PC-3 (cell line): ENCODE data around the gene PGAP6. TPM values are rescaled to one million over a fixed set of nuclear protein-coding genes. Genes with fewer than 3 reads are reported as not detected.

Experiments used
- ATAC-seq: fragments of 200-7000 bp; cut with Tn5 transposase; 2 replicates; pipeline ENCODE4 v1.9.1; 2020; ENCODE audit warnings: mild to moderate bottlenecking, moderate library complexity
- BruUV-seq: library from RNA; stranded (reverse); fragments of 400-500 nt; replicated peaks from 2 replicates; lab custom pipeline; 2021; lab: Mats Ljungman, UMichigan
- CTCF ChIA-PET: fragments of 300-600 bp; sonication (Branson Sonifier 250); formaldehyde crosslinking; loops from one replicate; lab custom pipeline; 2022; ENCODE audit warnings: antibody characterized with exemption; lab: Charles Lee
- POLR2A ChIA-PET: fragments of 300-600 bp; sonication (Branson Sonifier 250); formaldehyde crosslinking; loops from one replicate; lab custom pipeline; 2022; ENCODE audit warnings: antibody characterized with exemption; ENCODE audit not compliant: unreplicated experiment; lab: Charles Lee
- DNase-seq: peaks from one replicate; pipeline ENCODE4 v3.0.0-alpha.2; 2015
- H2AFZ ChIP-seq: fragments of 300-600 bp; sonication (generic); 2 replicates; pipeline ENCODE4 v1.6.0; 2016; ENCODE audit warnings: antibody characterized with exemption, low read length
- H3F3A ChIP-seq: fragments of 300-600 bp; sonication (generic); one replicate; pipeline ENCODE4 v1.6.0; 2017; ENCODE audit warnings: antibody characterized with exemption, low read length, control low read depth, mild to moderate bottlenecking; ENCODE audit not compliant: unreplicated experiment
- H3K27ac ChIP-seq: fragments of 300-600 bp; sonication (generic); 2 replicates; pipeline ENCODE4 v1.5.1; 2016; ENCODE audit warnings: mild to moderate bottlenecking, low read length
- H3K27me3 ChIP-seq: fragments of 300-600 bp; sonication (generic); 2 replicates; pipeline ENCODE4 v1.6.1; 2016; ENCODE audit warnings: low read length, mixed read lengths
- H3K36me3 ChIP-seq: fragments of 300-600 bp; sonication (generic); 2 replicates; pipeline ENCODE4 v1.6.1; 2016; ENCODE audit warnings: low read depth, mixed run types, low read length, mixed read lengths
- H3K4me1 ChIP-seq: fragments of 300-600 bp; sonication (generic); 2 replicates; pipeline ENCODE4 v1.5.1; 2016; ENCODE audit warnings: low read length; ENCODE audit not compliant: insufficient read depth
- H3K4me2 ChIP-seq: fragments of 300-600 bp; sonication (generic); 2 replicates; pipeline ENCODE4 v1.6.0; 2016; ENCODE audit warnings: low read length
- H3K4me3 ChIP-seq: fragments of 300-600 bp; sonication (generic); 2 replicates; pipeline ENCODE4 v1.5.1; 2016; ENCODE audit warnings: mild to moderate bottlenecking, low read length, mixed read lengths
- H3K79me2 ChIP-seq: fragments of 300-600 bp; sonication (generic); 2 replicates; pipeline ENCODE4 v1.6.1; 2017; ENCODE audit warnings: low read length, mixed read lengths
- H3K9ac ChIP-seq: fragments of 300-600 bp; sonication (generic); 2 replicates; pipeline ENCODE4 v1.6.0; 2016; ENCODE audit warnings: mild to moderate bottlenecking, low read length
- H3K9me2 ChIP-seq: fragments of 300-600 bp; sonication (generic); replicated peaks from 2 replicates; pipeline ENCODE4 v1.6.1; 2016; ENCODE audit warnings: mixed run types, low read length, mixed read lengths
- H3K9me3 ChIP-seq: fragments of 300-600 bp; sonication (generic); 2 replicates; pipeline ENCODE4 v1.6.1; 2016; ENCODE audit warnings: low read length, mixed read lengths
- H4K20me1 ChIP-seq: fragments of 300-600 bp; sonication (generic); 2 replicates; pipeline ENCODE4 v1.6.1; 2016; ENCODE audit warnings: low read length, mixed read lengths
- EZH2 ChIP-seq: fragments of 300-600 bp; sonication (generic); IDR thresholded peaks from one replicate; pipeline ENCODE4 v1.6.1; 2017; ENCODE audit warnings: antibody characterized with exemption, mild to moderate bottlenecking, low read length; ENCODE audit not compliant: unreplicated experiment
- EZH2phosphoT487 ChIP-seq: fragments of 300-600 bp; sonication (generic); IDR thresholded peaks from 2 replicates; pipeline ENCODE4 v1.6.1; 2018; ENCODE audit warnings: mild to moderate bottlenecking, antibody characterized with exemption, low read length, borderline replicate concordance
- intact Hi-C: fragments of 100-400 bp; cut with micrococcal nuclease; formaldehyde crosslinking; loops from 2 replicates; pipeline ENCODE4 v1.9.0; 2023
- total RNA-seq: library from RNA; depleted of rRNA; stranded (reverse); fragments of >200 nt; gene quantifications from 2 replicates; pipeline ENCODE4 v1.2.3, GENCODE V29; 2014
- TF ChIP-seq, protein P1 (sequence below): fragments of 300-600 bp; sonication (generic); conservative IDR thresholded peaks from 2 replicates; pipeline ENCODE4 v1.5.1; 2017; ENCODE audit warnings: antibody characterized with exemption, low read depth, mild to moderate bottlenecking, low read length

Gene PGAP6
- total RNA-seq, 1 experiment from 2014 or later: 40.8 TPM

GRCh38 chr16:375927-376816, 5.6 kb downstream of the PGAP6 start:
- Histone ChIP-seq H3K79me2 (peaks cover 20% of the 10 kb centered on the region), H3K27ac (no peak overlapping the region), H3K9ac (no peak overlapping the region), H4K20me1 (no peaks in the 10 kb centered on the region), H3K4me1 (no peaks in the 10 kb centered on the region), H3K4me3 (no peak overlapping the region), H3K36me3 (no peaks in the 10 kb centered on the region), H2AFZ (no peak overlapping the region), H3K4me2 (no peak overlapping the region), H3K9me2 (no peaks in the 10 kb centered on the region), H3K9me3 (no peaks in the 10 kb centered on the region), H3K27me3 (no peaks in the 10 kb centered on the region), H3F3A (no peaks in the 10 kb centered on the region)
- DNase-seq (no peak), ATAC-seq (no peak)
- TF ChIP-seq, protein P1, sequence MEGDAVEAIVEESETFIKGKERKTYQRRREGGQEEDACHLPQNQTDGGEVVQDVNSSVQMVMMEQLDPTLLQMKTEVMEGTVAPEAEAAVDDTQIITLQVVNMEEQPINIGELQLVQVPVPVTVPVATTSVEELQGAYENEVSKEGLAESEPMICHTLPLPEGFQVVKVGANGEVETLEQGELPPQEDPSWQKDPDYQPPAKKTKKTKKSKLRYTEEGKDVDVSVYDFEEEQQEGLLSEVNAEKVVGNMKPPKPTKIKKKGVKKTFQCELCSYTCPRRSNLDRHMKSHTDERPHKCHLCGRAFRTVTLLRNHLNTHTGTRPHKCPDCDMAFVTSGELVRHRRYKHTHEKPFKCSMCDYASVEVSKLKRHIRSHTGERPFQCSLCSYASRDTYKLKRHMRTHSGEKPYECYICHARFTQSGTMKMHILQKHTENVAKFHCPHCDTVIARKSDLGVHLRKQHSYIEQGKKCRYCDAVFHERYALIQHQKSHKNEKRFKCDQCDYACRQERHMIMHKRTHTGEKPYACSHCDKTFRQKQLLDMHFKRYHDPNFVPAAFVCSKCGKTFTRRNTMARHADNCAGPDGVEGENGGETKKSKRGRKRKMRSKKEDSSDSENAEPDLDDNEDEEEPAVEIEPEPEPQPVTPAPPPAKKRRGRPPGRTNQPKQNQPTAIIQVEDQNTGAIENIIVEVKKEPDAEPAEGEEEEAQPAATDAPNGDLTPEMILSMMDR: no peak
- no peak for TF ChIP-seq EZH2
- TF ChIP-seq EZH2phosphoT487: no peak
- ChIA-PET CTCF (no interaction called here), POLR2A (no interaction called here)
- intact Hi-C loops: no loop called here
- BruUV-seq: no TSS peak

GRCh38 chr16:375212-375611, 6.6 kb downstream of the PGAP6 start:
- DNase-seq (no peak), ATAC-seq (no peak)
- no peaks in the 10 kb centered on the region for H3F3A ChIP-seq
- H3K4me2 ChIP-seq: no peak overlapping the region
- H3K79me2 ChIP-seq: peaks cover 11% of the 10 kb centered on the region
- POLR2A ChIA-PET: no interaction called here
- intact Hi-C loops: no loop called here
- BruUV-seq: no TSS peak
- no peaks in the 10 kb centered on the region; the same call in 1 of the 2 replicates for H3K4me1 ChIP-seq
- H3K9ac ChIP-seq: no peak overlapping the region
- no peaks in the 10 kb centered on the region for H3K9me2 ChIP-seq
- H3K4me3 ChIP-seq: no peak overlapping the region
- H4K20me1 ChIP-seq: no peaks in the 10 kb centered on the region
- no peak overlapping the region for H2AFZ ChIP-seq
- H3K27me3 ChIP-seq: no peaks in the 10 kb centered on the region
- H3K36me3 ChIP-seq: no peaks in the 10 kb centered on the region
- TF ChIP-seq, protein P1: no peak
- no peak for TF ChIP-seq EZH2phosphoT487
- TF ChIP-seq EZH2: no peak
- no peak overlapping the region for H3K27ac ChIP-seq
- CTCF ChIA-PET: no interaction called here
- H3K9me3 ChIP-seq: no peaks in the 10 kb centered on the region

GRCh38 chr16:374616-374926, 7.2 kb downstream of the PGAP6 start:
- Histone ChIP-seq H3K9ac (no peak overlapping the region), H3K36me3 (no peaks in the 10 kb centered on the region), H3K9me2 (no peaks in the 10 kb centered on the region), H3K27me3 (no peaks in the 10 kb centered on the region), H4K20me1 (no peaks in the 10 kb centered on the region), H2AFZ (no peak overlapping the region), H3K79me2 (peaks cover 5% of the 10 kb centered on the region), H3K27ac (no peak overlapping the region), H3F3A (no peaks in the 10 kb centered on the region), H3K4me2 (no peak overlapping the region), H3K9me3 (no peaks in the 10 kb centered on the region), H3K4me1 (peaks cover 3% of the 10 kb centered on the region; the same call in 1 of the 2 replicates), H3K4me3 (no peak overlapping the region)
- TF ChIP-seq, protein P1: no peak
- TF ChIP-seq EZH2 (no peak), EZH2phosphoT487 (no peak)
- intact Hi-C loops: no loop called here
- no TSS peak for BruUV-seq
- ATAC-seq (no peak), DNase-seq (no peak)
- POLR2A ChIA-PET: no interaction called here
- CTCF ChIA-PET: no interaction called here
